T-helper 1 cell treated with Interleukin-12 subunit alpha and Interleukin-12 subunit beta and Interleukin-4 antibody, amounts not matched to agents 30 ng/mL and 1 ng/mL, for 36 hours (primary cell): ENCODE measurements around the gene OR2F2. TPM values are rescaled to one million over a fixed set of nuclear protein-coding genes. Genes with fewer than 3 reads are reported as not detected.

ENCODE experiments used
- intact Hi-C: fragments of 100-400 bp; cut with micrococcal nuclease; formaldehyde crosslinking; loops from one replicate; pipeline ENCODE4 v1.15.1; 2024
- total RNA-seq: library from RNA; stranded (reverse); gene quantifications from 2 replicates; pipeline ENCODE4 v1.2.3, GENCODE V29; 2022

Gene OR2F2
- total RNA-seq: not detected in 2 replicates

DNA sequence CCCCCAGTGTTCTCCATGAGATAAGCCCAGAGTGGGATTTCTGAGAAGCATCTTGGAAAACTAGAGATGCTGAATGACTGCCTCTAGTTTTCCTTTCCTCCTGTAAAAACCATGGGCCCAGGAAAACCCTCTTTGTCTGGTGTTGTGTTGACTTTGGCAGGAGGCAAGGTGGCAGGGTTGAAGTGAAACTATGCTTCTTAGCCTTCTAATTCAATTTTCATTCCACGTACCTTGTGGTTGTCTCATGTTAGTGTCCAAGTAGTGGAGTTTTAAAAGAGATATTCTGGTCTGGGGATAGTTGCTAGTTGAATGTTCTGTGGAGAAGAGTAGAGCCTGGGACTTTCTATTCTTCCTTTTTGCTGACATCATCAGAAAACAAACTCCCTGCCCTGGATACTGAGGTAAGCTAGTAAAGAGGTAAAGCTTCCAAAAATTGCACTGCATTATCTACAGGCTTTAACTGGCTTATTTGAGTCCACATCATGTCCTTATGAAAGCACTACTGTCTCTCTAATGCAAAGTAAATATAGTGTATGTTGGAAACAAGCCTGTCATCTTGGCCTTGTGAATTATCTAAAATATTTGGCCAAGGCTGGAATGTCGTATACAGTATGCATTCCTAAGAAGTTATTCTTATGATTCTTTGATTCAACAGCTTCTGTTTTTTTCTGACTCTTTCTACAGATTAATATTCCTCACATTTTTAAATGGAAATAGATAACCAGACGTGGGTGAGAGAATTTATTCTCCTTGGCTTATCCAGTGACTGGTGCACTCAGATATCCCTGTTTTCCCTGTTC, at the start of gene OR2F2:
Gene OR2F2, plus strand, starts transcription at position 708 of the 800 bp plus-strand sequence. Its CDS starts 0 bp downstream, at position 708.
- intact Hi-C loops: loop anchor here (5.0 kb wide), 1 partner anchor 58 kb away; no protein-coding TSS in a partner anchor

DNA sequence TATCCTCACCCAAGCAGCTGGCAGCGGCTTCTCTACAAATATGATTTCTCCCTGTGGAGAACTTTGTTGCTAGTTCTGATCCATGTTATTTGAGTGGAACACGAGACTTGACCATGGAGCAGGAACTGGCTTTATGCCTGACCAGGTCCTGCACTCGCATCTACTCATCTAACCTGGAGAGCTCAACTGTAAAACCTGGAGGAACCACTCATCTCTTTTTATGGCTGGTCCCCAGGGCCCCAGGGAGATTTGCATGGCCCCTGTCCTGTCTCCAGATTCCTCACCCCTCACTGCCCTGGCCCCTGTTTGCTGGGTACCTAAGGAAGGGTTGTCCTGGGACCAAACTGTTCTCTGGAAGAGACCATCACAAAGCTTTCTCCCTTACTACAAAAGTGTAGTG, 49.1 kb upstream of the OR2F2 start:
- intact Hi-C loops: no loop called here

DNA sequence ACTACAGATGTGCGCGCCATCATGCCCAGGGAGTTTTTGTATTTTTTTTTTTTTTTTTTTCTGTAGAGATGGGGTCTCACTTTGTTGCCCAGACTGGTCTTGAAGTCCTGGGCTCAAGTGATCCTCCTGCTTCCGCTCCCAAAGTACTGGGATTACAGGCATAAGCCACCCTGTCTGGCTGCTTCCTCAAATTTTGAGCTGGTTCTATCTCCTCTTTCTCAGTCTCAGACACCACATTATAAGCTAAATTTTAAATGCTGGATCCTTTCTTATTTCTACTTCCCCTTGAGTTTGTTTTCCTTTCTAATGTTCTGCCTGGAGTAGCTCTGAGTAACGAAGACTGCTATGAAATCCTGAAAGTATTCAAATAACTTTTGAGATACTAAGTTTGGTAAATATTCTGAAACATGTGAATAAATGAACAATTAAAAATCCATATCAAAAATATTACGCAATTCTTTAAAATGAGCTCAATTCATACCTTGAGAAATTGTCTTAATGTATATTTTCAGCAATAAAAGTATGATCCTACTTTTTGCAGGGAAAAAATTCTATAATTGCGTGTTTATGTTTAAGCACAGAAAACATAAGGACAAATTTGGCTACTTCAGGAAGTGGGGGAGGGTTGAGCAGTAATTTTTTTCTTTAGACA, 48.1 kb upstream of the OR2F2 start:
- intact Hi-C loops: no loop called here

DNA sequence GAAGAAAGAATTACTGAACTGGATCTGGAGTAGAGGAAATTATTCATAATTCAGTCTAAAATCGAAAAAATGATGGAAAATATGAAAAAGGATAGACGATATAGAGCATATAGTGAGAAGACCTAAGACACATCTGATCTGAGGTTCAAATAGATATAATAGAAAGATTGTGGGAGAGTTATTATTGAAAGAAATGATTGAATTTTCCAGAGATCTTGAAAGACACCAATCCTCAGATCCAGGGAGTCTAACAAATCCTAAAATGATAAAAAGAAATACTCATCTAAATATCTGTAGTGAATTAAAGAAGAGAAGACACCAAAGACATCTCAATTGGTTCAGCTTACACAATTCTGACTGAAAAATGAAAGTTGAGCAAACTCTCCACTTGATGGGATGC, 46.0 kb upstream of the OR2F2 start:
- intact Hi-C loops: no loop called here

DNA sequence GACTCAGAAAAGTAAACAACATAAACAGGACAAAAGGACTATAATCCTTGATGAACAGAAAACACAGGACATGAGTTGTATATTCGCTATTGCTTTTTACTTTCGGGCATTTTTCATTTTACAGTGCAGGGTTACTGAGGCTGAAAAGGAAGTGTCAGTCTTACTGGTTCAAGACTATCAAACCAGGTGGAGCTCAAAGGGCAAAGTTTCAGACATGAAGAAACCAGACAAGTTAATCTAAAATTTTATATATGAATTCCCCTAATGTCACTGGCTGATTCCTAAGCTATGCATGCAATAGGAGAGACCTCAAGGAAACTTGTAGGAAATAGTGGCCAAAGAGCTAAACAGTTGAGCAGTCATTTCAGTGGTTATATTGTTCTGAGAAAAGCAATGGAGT, 44.5 kb upstream of the OR2F2 start:
- intact Hi-C loops: no loop called here

- intact Hi-C loops: no loop called here
Measured at GRCh38 chr7:143891457-143891856, 43.6 kb upstream of the OR2F2 start.

- intact Hi-C loops: loop anchor here (1.0 to 2.0 kb wide), 3 partner anchors 9 to 512 kb away; partner anchors contain the start of gene ZYX
Measured at GRCh38 chr7:143892527-143893300, 42.3 kb upstream of the OR2F2 start.

GRCh38 chr7:143896667-143897066, 38.4 kb upstream of the OR2F2 start:
- intact Hi-C loops: no loop called here

GRCh38 chr7:143898810-143899209, 36.2 kb upstream of the OR2F2 start:
- intact Hi-C loops: no loop called here

DNA sequence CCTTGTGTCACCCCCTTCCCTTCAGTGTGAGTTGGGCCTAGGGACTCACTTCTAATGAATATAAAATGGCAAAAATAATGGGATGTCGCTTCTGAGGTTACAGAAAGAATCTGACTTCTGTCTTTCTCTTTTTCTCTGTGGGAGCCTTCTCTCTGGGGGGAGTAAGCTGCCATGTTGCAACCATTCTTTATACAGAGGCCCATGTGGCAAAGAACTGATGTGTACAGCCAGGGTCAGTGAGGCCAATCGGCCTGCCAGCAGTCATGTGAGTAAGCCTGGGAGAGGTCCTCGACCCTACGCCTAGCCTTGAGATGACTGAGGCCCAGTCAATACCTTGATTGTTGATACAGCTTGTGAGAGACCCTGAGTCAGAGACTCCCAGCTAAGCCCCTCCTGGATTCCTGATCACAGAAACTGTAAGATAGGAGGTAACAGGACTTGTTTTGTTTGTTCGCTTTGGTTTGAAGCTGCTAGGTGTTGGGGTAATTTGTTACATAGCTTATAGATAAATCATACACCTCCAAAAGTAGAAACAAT, 34.7 kb upstream of the OR2F2 start:
- intact Hi-C loops: loop anchor here (5.0 to 10.0 kb wide), 3 partner anchors 493 to 915 kb away; partner anchors contain the start of genes CASP2 and EPHA1

GRCh38 chr7:143901332-143901667, 33.7 kb upstream of the OR2F2 start:
- intact Hi-C loops: loop anchor here (1.0 to 10.0 kb wide), 6 partner anchors 9 to 914 kb away; partner anchors contain the start of genes CASP2, EPHA1 and ZYX

- intact Hi-C loops: loop anchor here (1.0 to 10.0 kb wide), 7 partner anchors 9 to 913 kb away; partner anchors contain the start of genes CASP2, EPHA1 and ZYX
Measured at GRCh38 chr7:143901668-143902331, 33.2 kb upstream of the OR2F2 start, which contains the start of gene TCAF1. TSS of gene TCAF1 (minus strand) at chr7:143902176. CDS start at chr7:143876608, 25,568 bp downstream.

GRCh38 chr7:143902332-143902899, 32.6 kb upstream of the OR2F2 start:
- intact Hi-C loops: loop anchor here (1.0 to 10.0 kb wide), 4 partner anchors 495 to 912 kb away; partner anchors contain the start of genes CASP2 and EPHA1

DNA sequence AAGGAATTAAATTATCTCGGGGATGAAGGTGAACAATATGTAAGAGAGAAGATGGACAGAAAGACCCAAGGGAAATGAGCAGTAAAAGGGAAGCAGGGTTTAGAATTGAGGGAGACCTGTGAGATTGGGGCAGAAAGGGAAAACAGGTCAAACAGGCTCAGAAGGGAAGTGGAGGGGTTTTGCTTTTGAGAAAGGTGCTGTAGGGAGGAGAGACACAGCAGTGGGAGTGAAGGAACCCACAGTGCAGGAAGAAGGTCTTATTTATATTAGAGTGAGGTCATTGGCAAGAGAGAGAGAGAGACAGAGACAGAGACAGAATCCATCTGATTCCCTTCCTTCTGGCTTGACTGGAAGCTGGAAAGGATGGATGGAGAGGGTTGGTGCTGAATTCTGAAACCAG, 29.5 kb upstream of the OR2F2 start:
- intact Hi-C loops: loop anchor here (10.0 kb wide), 1 partner anchor 909 kb away; no protein-coding TSS in a partner anchor

GRCh38 chr7:143906151-143906550, 28.9 kb upstream of the OR2F2 start:
- intact Hi-C loops: loop anchor here (10.0 kb wide), 1 partner anchor 909 kb away; no protein-coding TSS in a partner anchor

DNA sequence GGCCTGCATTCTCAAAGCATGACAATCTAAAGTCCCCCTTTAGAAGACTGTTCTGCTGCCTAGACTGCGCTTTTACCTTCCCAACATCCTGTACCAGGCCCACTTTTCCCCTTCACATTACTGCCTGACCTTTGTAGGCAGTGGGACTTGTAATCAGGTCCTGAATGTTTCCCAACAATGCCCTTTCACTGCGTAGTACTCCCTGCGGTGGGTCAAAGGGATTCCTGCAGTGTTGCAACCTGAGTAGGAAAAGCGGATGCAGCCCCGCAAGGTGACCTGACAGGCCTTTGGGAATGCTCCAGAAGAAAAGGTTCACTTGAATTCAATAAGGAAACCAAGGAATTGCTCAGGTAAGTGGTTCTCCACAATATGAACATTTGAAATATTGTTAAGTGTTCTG, 28.1 kb upstream of the OR2F2 start:
- intact Hi-C loops: loop anchor here (10.0 kb wide), 1 partner anchor 908 kb away; no protein-coding TSS in a partner anchor

DNA sequence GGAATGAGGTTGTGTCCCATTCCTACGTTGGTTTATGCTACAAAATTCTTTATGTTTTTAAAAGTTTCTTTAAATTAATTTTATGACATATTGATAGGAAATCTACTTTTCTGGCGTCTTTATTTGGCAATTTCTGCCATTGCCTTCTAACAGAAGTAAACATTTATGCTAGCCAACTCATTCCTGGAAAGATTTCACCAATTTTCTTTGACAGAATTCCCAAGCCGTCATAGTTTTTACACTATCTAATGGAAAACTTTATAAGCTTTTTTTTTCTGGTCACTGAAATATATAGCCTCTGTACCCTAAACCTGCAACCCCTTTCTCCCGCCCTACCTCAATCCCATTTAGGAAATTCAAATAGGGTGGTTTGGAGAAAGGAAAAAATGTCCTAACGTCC, 26.9 kb upstream of the OR2F2 start:
- intact Hi-C loops: loop anchor here (10.0 kb wide), 1 partner anchor 907 kb away; no protein-coding TSS in a partner anchor

DNA sequence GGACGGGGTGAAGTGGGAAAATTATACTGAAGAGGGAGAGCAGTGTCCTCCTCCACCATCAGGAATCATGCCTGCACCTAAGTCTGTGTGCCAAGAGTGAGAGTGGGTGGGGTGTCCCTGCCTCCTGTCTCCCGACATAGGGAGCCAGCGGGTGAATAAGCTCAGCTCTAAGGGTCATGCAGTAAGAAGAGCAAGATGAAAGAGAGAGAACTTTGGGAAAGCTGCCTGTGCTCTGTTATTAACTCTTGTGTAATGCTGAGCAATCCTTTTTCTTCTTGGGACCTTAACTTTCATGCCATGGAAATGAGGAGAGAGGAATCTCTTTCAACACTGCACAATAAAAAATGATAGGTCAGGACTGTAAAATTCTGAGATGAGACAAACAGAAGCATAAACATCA, 25.2 kb upstream of the OR2F2 start:
- intact Hi-C loops: loop anchor here (10.0 kb wide), 1 partner anchor 905 kb away; no protein-coding TSS in a partner anchor

DNA sequence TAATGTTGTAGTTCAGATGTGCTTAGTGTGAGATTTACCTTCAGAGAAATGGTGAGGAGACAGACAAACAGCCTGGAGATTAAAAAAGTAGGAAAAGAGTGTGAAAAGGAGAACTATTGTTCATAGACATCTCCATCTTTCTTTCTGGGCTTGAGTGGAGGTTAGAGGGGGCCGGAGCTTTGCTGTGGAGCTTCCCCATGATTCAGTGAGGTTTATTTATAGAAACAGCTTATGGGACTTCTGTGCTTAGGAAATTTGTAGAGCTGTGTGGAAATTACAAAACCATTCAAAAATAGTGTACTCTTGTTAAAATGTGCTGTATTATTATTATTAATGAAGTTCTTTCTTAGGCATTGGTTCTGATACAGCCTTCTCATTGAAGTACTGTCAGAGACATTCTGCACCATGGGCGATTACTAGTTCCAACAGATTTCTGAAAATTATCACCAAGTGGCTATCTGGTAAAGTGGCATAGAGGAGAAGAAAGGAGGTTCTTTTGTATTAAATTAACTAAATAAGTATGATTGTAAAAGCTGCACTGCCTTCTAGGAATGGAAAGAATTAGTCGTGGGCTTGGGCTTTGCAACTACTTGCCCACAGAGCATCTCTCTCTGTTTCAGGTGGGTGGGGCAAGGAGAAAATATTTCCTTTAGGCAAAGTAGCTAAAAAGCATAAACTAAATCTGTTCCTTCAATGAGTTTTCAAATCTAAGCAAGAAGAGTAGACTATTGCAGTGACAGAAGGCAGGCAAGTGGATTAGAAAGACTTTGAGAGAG, 24.4 kb upstream of the OR2F2 start:
- intact Hi-C loops: no loop called here
